Neural cell (in vitro differentiated cells): ENCODE measurements around the gene RNU2-63P.
"Not testable (repeated sequence)": the region's sequence is repeated elsewhere in the genome, so short reads cannot be mapped to it uniquely, and the experiment has no call there.

ENCODE experiments used
- CTCF ChIP-seq: fragments of 450-650 bp; IDR thresholded peaks from 2 replicates; pipeline ENCODE4 v1.5.1; 2014; ENCODE audit warnings: antibody characterized with exemption, mild to moderate bottlenecking, moderate library complexity; ENCODE audit not compliant: poor library complexity, severe bottlenecking
- EZH2 ChIP-seq: fragments of 200-600, 300-800 bp; shearing (Covaris generic), sonication (generic); IDR thresholded peaks from 2 replicates; pipeline ENCODE4 v1.6.1; 2014; ENCODE audit warnings: antibody characterized with exemption, low read length, borderline replicate concordance, mild to moderate bottlenecking; ENCODE audit not compliant: insufficient read depth, poor library complexity, severe bottlenecking
- MXI1 ChIP-seq: fragments of 450-650 bp; conservative IDR thresholded peaks from 2 replicates; pipeline ENCODE4 v1.6.1; 2014; ENCODE audit warnings: antibody characterized with exemption, mild to moderate bottlenecking; ENCODE audit not compliant: poor library complexity, severe bottlenecking
- RAD21 ChIP-seq: fragments of 450-650 bp; conservative IDR thresholded peaks from 2 replicates; pipeline ENCODE4 v1.6.1; 2014; ENCODE audit warnings: antibody characterized with exemption, mild to moderate bottlenecking, moderate library complexity

GRCh38 chr2:87994304-87994850 is 22.0 kb downstream of the RNU2-63P start:
- TF ChIP-seq CTCF, MXI1, RAD21, EZH2: not testable (repeated sequence)
